ENCODE results near the gene MRPS31. TPM values are rescaled to one million over a fixed set of nuclear protein-coding genes. Genes with fewer than 3 reads are reported as not detected.

The MRPS31 gene
- total and polyA plus RNA-seq, 4 donors = 13.4 to 17.6 (median 16.0) TPM

DNA sequence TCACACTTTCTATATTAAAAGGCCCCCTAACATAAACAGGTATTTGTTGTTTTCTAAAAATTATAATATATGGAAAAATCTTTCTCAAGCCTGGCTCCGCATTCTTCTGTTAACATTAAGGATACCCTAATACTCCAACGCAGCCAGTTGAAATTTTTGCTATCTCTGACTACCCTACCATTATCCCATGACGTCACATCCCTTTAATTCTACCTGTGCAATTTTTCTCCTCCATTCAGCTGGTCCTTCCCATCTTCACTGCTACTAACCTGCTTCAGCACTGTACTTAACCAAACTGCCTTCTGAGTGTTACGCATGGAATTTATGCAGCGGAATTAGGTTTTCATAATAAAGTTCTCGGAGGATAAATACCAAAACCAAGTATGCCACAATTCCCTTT lies 1.0 kb downstream of the MRPS31 start:
- Histone ChIP-seq H3K27me3 (ENCODE audit: control insufficient read depth in 4 of 4, insufficient read depth in 4 of 4, low read length in 3 of 4) (no peaks in the 10 kb centered on the region), H3K9ac (ENCODE audit: low read depth in 1 of 2, low read length in 2 of 2) (peak overlapping the region; percentile 53 to 95), H3K36me3 (ENCODE audit: control insufficient read depth in 4 of 4, insufficient read depth in 3 of 4, low read depth in 1 of 4, low read length in 3 of 4) (peaks cover 0 to 4% (median 0%) of the 10 kb centered on the region in 4 donors), H3K9me3 (ENCODE audit: control insufficient read depth in 4 of 4, low read length in 3 of 4) (no peaks in the 10 kb centered on the region), H3K4me1 (ENCODE audit: control insufficient read depth in 4 of 4, insufficient read depth in 4 of 4, low read length in 3 of 4) (peaks cover 7 to 31% (median 19%) of the 10 kb centered on the region in 4 donors), H3K27ac (ENCODE audit: low read depth in 1 of 2, low read length in 2 of 2) (peak overlapping the region in 1 of 2 donors; percentile 78), H3K4me3 (ENCODE audit: low read depth in 1 of 3, low read length in 3 of 3) (peak overlapping the region; percentile 60 to 96 (median 92))
- WGBS = 79% methylated on average over 6 of the region's 6 CpGs
- DNase-seq (ENCODE audit: low spot score) = no peak
- TF ChIP-seq TAF1 (conservative IDR thresholded peaks at IDR 0.05) (no peak), SP1 (IDR thresholded peaks at IDR 0.05) (no peak), EGR1 (IDR thresholded peaks at IDR 0.05; ENCODE audit: low read depth in 2 of 2) (no peak), JUND (IDR thresholded peaks at IDR 0.05) (no peak), FOXA1 (IDR thresholded peaks at IDR 0.05) (no peak), GABPA (IDR thresholded peaks at IDR 0.05 in 1 of 2, conservative IDR thresholded peaks at IDR 0.05 in 1 of 2) (no peak), RXRA (IDR thresholded peaks at IDR 0.05) (no peak), RAD21 (IDR thresholded peaks at IDR 0.05) (no peak), YY1 (IDR thresholded peaks at IDR 0.05) (no peak), FOXA2 (IDR thresholded peaks at IDR 0.05) (no peak), HNF4G (IDR thresholded peaks at IDR 0.05) (no peak), HNF4A (conservative IDR thresholded peaks at IDR 0.05) (no peak), NR2F2 (IDR thresholded peaks at IDR 0.05) (no peak)
- TF ChIP-seq, protein P1, sequence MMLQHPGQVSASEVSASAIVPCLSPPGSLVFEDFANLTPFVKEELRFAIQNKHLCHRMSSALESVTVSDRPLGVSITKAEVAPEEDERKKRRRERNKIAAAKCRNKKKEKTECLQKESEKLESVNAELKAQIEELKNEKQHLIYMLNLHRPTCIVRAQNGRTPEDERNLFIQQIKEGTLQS (IDR thresholded peaks at IDR 0.05) = no peak
- TF ChIP-seq, protein P2, sequence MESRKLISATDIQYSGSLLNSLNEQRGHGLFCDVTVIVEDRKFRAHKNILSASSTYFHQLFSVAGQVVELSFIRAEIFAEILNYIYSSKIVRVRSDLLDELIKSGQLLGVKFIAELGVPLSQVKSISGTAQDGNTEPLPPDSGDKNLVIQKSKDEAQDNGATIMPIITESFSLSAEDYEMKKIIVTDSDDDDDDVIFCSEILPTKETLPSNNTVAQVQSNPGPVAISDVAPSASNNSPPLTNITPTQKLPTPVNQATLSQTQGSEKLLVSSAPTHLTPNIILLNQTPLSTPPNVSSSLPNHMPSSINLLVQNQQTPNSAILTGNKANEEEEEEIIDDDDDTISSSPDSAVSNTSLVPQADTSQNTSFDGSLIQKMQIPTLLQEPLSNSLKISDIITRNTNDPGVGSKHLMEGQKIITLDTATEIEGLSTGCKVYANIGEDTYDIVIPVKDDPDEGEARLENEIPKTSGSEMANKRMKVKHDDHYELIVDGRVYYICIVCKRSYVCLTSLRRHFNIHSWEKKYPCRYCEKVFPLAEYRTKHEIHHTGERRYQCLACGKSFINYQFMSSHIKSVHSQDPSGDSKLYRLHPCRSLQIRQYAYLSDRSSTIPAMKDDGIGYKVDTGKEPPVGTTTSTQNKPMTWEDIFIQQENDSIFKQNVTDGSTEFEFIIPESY (IDR thresholded peaks at IDR 0.05) = no peak
- TF ChIP-seq, protein P3, sequence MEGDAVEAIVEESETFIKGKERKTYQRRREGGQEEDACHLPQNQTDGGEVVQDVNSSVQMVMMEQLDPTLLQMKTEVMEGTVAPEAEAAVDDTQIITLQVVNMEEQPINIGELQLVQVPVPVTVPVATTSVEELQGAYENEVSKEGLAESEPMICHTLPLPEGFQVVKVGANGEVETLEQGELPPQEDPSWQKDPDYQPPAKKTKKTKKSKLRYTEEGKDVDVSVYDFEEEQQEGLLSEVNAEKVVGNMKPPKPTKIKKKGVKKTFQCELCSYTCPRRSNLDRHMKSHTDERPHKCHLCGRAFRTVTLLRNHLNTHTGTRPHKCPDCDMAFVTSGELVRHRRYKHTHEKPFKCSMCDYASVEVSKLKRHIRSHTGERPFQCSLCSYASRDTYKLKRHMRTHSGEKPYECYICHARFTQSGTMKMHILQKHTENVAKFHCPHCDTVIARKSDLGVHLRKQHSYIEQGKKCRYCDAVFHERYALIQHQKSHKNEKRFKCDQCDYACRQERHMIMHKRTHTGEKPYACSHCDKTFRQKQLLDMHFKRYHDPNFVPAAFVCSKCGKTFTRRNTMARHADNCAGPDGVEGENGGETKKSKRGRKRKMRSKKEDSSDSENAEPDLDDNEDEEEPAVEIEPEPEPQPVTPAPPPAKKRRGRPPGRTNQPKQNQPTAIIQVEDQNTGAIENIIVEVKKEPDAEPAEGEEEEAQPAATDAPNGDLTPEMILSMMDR (IDR thresholded peaks at IDR 0.05; ENCODE audit: low read depth, low read length, missing input control) = no peak
- TF ChIP-seq, protein P4, sequence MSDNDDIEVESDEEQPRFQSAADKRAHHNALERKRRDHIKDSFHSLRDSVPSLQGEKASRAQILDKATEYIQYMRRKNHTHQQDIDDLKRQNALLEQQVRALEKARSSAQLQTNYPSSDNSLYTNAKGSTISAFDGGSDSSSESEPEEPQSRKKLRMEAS (IDR thresholded peaks at IDR 0.05) = no peak
- TF ChIP-seq, protein P5, sequence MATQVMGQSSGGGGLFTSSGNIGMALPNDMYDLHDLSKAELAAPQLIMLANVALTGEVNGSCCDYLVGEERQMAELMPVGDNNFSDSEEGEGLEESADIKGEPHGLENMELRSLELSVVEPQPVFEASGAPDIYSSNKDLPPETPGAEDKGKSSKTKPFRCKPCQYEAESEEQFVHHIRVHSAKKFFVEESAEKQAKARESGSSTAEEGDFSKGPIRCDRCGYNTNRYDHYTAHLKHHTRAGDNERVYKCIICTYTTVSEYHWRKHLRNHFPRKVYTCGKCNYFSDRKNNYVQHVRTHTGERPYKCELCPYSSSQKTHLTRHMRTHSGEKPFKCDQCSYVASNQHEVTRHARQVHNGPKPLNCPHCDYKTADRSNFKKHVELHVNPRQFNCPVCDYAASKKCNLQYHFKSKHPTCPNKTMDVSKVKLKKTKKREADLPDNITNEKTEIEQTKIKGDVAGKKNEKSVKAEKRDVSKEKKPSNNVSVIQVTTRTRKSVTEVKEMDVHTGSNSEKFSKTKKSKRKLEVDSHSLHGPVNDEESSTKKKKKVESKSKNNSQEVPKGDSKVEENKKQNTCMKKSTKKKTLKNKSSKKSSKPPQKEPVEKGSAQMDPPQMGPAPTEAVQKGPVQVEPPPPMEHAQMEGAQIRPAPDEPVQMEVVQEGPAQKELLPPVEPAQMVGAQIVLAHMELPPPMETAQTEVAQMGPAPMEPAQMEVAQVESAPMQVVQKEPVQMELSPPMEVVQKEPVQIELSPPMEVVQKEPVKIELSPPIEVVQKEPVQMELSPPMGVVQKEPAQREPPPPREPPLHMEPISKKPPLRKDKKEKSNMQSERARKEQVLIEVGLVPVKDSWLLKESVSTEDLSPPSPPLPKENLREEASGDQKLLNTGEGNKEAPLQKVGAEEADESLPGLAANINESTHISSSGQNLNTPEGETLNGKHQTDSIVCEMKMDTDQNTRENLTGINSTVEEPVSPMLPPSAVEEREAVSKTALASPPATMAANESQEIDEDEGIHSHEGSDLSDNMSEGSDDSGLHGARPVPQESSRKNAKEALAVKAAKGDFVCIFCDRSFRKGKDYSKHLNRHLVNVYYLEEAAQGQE (IDR thresholded peaks at IDR 0.05) = no peak
